OCI-LY1 (cell line): Measurements from ENCODE around the gene SIRT2.

Experiments used
- H2AFZ ChIP-seq: fragments of 200-600 bp; sonication (generic), shearing (Covaris generic); 2 replicates; pipeline ENCODE4 v1.6.0; 2014; ENCODE audit warnings: antibody characterized with exemption, mild to moderate bottlenecking, low read length
- H3F3A ChIP-seq: fragments of 200-600 bp; sonication (generic), shearing (Covaris generic); 2 replicates; pipeline ENCODE4 v1.6.0; 2014; ENCODE audit warnings: mild to moderate bottlenecking, antibody characterized with exemption, low read length, moderate library complexity; ENCODE audit not compliant: insufficient read depth
- H3K27ac ChIP-seq: fragments of 200-600 bp; sonication (generic); 2 replicates; pipeline ENCODE4 v1.5.1; 2014; ENCODE audit warnings: low read length, mixed run types, mild to moderate bottlenecking, low read depth; ENCODE audit not compliant: poor library complexity, severe bottlenecking
- H3K27me3 ChIP-seq: fragments of 200-600 bp; sonication (generic); 2 replicates; pipeline ENCODE4 v1.6.0; 2014; ENCODE audit warnings: antibody characterized with exemption, mild to moderate bottlenecking, low read length, moderate library complexity; ENCODE audit not compliant: insufficient read depth
- H3K36me3 ChIP-seq: fragments of 200-600 bp; sonication (generic); 2 replicates; pipeline ENCODE4 v1.6.1; 2014; ENCODE audit warnings: mild to moderate bottlenecking, antibody characterized with exemption, low read length, moderate library complexity, mixed read lengths; ENCODE audit not compliant: insufficient read depth
- H3K4me1 ChIP-seq: fragments of 200-600 bp; sonication (generic); 2 replicates; pipeline ENCODE4 v1.5.1; 2014; ENCODE audit warnings: mild to moderate bottlenecking, low read length, moderate library complexity; ENCODE audit not compliant: insufficient read depth, severe bottlenecking
- H3K4me2 ChIP-seq: fragments of 200-600 bp; sonication (generic), shearing (Covaris generic); 2 replicates; pipeline ENCODE4 v1.6.1; 2014; ENCODE audit warnings: low read length
- H3K4me3 ChIP-seq: fragments of 200-600 bp; sonication (generic); 2 replicates; pipeline ENCODE4 v1.5.1; 2014; ENCODE audit warnings: low read length, low read depth, mild to moderate bottlenecking, mixed read lengths; ENCODE audit not compliant: poor library complexity, severe bottlenecking
- H3K79me2 ChIP-seq: fragments of 200-600 bp; shearing (Covaris generic); 2 replicates; pipeline ENCODE4 v1.6.1; 2016; ENCODE audit warnings: mixed run types, low read length, mixed read lengths; ENCODE audit not compliant: insufficient read depth
- H3K9ac ChIP-seq: fragments of 200-600 bp; sonication (generic), shearing (Covaris generic); 2 replicates; pipeline ENCODE4 v1.6.1; 2014; ENCODE audit warnings: mild to moderate bottlenecking, low read length, mixed read lengths
- H3K9me2 ChIP-seq: fragments of 200-600 bp; sonication (generic), shearing (Covaris generic); 2 replicates; pipeline ENCODE4 v1.6.1; 2014; ENCODE audit warnings: low read depth, mild to moderate bottlenecking, low read length, mixed read lengths
- H3K9me3 ChIP-seq: fragments of 200-600 bp; shearing (Covaris generic); 2 replicates; pipeline ENCODE4 v1.6.1; 2014; ENCODE audit warnings: low read length, mixed read lengths
- H4K20me1 ChIP-seq: fragments of 200-600 bp; sonication (generic), shearing (Covaris generic); 2 replicates; pipeline ENCODE4 v1.6.0; 2016; ENCODE audit warnings: mild to moderate bottlenecking, low read length; ENCODE audit not compliant: insufficient read depth
- EZH2 ChIP-seq: fragments of 200-600 bp; sonication (generic), shearing (Covaris generic); IDR thresholded peaks from 2 replicates; pipeline ENCODE4 v1.8.0; 2017; ENCODE audit warnings: borderline replicate concordance, mixed run types, mild to moderate bottlenecking, antibody characterized with exemption, low read length, moderate library complexity, mixed read lengths
- TF ChIP-seq, protein P1 (sequence below): fragments of 200-600 bp; sonication (generic), shearing (Covaris generic); IDR thresholded peaks from 2 replicates; pipeline ENCODE4 v1.5.1; 2017; ENCODE audit warnings: mild to moderate bottlenecking, antibody characterized with exemption, low read length, moderate library complexity, mixed read lengths

Gene SIRT2

GRCh38 chr19:38836159-38836982 is 63.0 kb downstream of the SIRT2 start:
- H3K9ac ChIP-seq: no peak overlapping the region
- H4K20me1 ChIP-seq: no peaks in the 10 kb centered on the region
- H3K27ac ChIP-seq: peak overlapping the region; percentile 16
- no peak overlapping the region for H3K4me2 ChIP-seq
- H3K9me3 ChIP-seq: no peaks in the 10 kb centered on the region
- no peak overlapping the region for H2AFZ ChIP-seq
- no peak overlapping the region for H3K4me3 ChIP-seq
- H3K79me2 ChIP-seq: no peaks in the 10 kb centered on the region
- peaks cover 17% of the 10 kb centered on the region for H3F3A ChIP-seq
- H3K36me3 ChIP-seq: peaks cover 62% of the 10 kb centered on the region
- no peaks in the 10 kb centered on the region for H3K27me3 ChIP-seq
- TF ChIP-seq, protein P1, sequence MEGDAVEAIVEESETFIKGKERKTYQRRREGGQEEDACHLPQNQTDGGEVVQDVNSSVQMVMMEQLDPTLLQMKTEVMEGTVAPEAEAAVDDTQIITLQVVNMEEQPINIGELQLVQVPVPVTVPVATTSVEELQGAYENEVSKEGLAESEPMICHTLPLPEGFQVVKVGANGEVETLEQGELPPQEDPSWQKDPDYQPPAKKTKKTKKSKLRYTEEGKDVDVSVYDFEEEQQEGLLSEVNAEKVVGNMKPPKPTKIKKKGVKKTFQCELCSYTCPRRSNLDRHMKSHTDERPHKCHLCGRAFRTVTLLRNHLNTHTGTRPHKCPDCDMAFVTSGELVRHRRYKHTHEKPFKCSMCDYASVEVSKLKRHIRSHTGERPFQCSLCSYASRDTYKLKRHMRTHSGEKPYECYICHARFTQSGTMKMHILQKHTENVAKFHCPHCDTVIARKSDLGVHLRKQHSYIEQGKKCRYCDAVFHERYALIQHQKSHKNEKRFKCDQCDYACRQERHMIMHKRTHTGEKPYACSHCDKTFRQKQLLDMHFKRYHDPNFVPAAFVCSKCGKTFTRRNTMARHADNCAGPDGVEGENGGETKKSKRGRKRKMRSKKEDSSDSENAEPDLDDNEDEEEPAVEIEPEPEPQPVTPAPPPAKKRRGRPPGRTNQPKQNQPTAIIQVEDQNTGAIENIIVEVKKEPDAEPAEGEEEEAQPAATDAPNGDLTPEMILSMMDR: no peak
- no peak for TF ChIP-seq EZH2
- H3K9me2 ChIP-seq: no peaks in the 10 kb centered on the region
- peaks cover 12% of the 10 kb centered on the region for H3K4me1 ChIP-seq

- Histone ChIP-seq H3K27ac (peak overlapping the region; percentile 28), H3K79me2 (no peaks in the 10 kb centered on the region), H2AFZ (no peak overlapping the region), H3K27me3 (no peaks in the 10 kb centered on the region), H3K9ac (no peak overlapping the region), H3K9me3 (no peaks in the 10 kb centered on the region), H3K4me2 (no peak overlapping the region), H3K4me1 (peaks cover 23% of the 10 kb centered on the region), H3K9me2 (no peaks in the 10 kb centered on the region), H3K4me3 (no peak overlapping the region), H3F3A (peaks cover 17% of the 10 kb centered on the region), H3K36me3 (peaks cover 54% of the 10 kb centered on the region), H4K20me1 (no peaks in the 10 kb centered on the region)
- TF ChIP-seq EZH2: no peak
- TF ChIP-seq, protein P1: no peak
Observed at GRCh38 chr19:38834590-38834989, 64.8 kb downstream of the SIRT2 start.

- Histone ChIP-seq H3K27me3 (no peaks in the 10 kb centered on the region), H3K4me1 (peaks cover 23% of the 10 kb centered on the region), H3K4me3 (no peak overlapping the region), H3K9me2 (no peaks in the 10 kb centered on the region), H4K20me1 (no peaks in the 10 kb centered on the region), H3K9me3 (no peaks in the 10 kb centered on the region), H3K79me2 (no peaks in the 10 kb centered on the region), H2AFZ (no peak overlapping the region), H3K4me2 (no peak overlapping the region), H3K27ac (peak overlapping the region; percentile 28), H3F3A (peaks cover 17% of the 10 kb centered on the region), H3K36me3 (peaks cover 51% of the 10 kb centered on the region), H3K9ac (no peak overlapping the region)
- TF ChIP-seq, protein P1: no peak
- no peak for TF ChIP-seq EZH2
Observed at GRCh38 chr19:38834104-38834490, 65.3 kb downstream of the SIRT2 start.
